ENCODE measurements around the gene SLC25A22.

GRCh38 chr11:788953-789940, 8.8 kb downstream of the SLC25A22 start:
- TF ChIP-seq CTCF (IDR thresholded peaks at IDR 0.05) (no peak), POLR2AphosphoS5 (IDR thresholded peaks at IDR 0.05) (no peak), EP300 (IDR thresholded peaks at IDR 0.05) (no peak), POLR2A (IDR thresholded peaks at IDR 0.05) (no peak)
